ENCODE results near the gene EVA1A.

EVA1A gene

GRCh38 chr2:75589391-75590105 is 28.8 kb upstream of the EVA1A start:
- no peak for DNase-seq

DNA sequence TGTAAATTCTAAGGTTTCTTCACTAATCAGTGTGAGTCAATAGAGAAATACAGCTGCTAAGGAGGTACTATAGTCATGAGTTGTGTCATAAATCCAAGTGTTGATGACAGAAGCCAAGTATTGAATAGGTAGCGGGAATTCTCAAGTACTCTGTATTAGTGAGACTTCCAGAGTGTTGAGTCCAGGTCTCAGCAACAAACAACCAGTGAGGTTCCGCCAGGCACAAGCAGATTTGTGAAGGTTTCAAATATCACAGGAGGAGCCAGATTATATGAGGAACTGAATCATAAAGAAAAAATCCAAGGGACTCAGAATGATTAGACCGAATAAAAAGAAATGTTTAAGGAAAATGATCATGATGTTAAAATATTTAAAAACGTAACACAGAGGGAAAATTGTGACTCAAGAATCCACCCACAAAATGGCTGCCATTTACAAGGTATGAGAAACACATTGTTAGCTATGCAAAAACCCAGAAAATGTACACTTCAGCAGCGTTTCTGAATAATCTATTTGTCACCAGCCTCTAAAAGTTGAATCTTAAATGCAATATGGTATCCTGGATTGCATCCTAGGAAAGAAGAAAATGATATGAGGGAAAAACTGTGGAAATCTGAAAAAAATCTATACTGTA is 27.3 kb upstream of the EVA1A start:
- DNase-seq, result no peak

GRCh38 chr2:75586971-75587370 is 26.2 kb upstream of the EVA1A start:
- no peak for DNase-seq

- DNase-seq, result no peak
Observed at GRCh38 chr2:75582840-75583239, 22.1 kb upstream of the EVA1A start.

DNA sequence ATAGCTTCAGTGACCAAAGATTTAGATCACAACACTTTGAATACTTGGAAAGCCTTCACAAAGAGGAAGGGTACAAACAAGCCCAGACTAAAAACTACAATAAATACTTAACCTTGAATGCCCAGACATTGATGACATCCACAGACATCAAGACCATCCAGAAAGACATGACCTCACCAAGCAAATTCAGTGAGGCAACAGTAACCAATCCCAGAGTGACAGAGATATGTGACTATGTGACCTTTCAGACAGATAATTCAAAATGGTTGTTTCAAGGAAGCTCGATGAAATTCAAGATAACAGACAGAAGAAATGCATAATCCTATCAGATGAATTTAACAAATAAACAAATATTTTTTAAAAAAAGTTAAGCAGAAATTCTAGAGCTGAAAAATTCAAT is 19.9 kb upstream of the EVA1A start:
- no peak for DNase-seq

DNA sequence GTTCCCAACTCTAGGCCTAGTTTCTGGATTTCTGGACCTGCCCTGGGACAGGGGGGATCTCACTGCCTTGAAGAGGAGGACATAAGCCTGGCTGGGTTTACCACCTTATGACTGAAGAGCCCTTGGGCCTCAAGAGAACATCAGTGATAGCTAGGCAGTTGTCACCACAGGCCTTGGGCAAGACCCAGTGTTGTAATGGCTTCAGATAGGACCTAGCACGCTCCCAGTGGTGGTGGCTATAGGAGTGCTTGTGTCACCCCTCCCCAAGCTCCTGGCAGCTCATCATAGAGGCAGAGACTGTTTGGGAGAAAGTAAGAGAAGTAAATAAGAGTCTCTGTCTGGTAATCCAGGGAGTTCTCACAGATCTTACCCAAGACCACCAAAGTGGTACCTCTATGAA is 19.4 kb upstream of the EVA1A start:
- no peak for DNase-seq

DNA sequence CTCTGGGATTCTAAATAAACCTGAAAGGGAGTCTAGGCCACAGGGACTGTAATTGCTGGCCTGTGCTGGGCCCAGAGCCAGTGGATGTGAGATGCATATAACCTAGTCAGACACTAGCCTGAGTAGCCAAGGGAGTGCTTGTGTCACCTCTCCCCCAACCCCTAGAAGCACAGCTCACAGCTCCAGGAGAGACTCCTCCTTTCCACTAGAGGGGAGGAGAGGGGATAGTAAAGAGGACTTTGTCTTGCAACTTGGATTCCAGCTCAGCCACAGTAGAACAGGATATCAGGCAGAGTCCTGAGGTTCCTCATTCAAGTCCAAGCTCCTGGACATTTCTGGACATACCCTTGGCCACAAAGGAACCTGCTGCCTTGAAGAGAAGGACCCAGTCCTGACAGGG is 18.4 kb upstream of the EVA1A start:
- DNase-seq, result no peak

DNA sequence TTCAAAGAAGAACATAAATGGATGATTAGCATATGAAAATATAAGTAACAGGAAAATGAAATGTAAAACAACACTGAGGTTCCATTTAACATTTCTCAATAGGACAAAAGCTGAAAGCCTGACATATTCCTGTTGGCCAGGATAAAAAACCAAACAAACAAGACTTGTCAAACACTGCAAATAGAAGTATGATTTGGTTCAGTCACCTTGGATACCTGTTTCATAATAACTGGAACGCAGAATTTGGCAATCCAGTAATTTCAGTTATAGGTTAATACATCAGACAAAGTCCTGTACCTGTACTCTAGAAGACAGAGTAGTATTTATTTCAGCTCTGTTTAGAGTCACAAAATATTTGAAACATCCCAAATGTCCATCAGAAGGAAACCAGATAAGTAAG is 16.5 kb upstream of the EVA1A start:
- DNase-seq, result no peak

- no peak for DNase-seq
Observed at GRCh38 chr2:75574106-75574505, 13.4 kb upstream of the EVA1A start.

DNA sequence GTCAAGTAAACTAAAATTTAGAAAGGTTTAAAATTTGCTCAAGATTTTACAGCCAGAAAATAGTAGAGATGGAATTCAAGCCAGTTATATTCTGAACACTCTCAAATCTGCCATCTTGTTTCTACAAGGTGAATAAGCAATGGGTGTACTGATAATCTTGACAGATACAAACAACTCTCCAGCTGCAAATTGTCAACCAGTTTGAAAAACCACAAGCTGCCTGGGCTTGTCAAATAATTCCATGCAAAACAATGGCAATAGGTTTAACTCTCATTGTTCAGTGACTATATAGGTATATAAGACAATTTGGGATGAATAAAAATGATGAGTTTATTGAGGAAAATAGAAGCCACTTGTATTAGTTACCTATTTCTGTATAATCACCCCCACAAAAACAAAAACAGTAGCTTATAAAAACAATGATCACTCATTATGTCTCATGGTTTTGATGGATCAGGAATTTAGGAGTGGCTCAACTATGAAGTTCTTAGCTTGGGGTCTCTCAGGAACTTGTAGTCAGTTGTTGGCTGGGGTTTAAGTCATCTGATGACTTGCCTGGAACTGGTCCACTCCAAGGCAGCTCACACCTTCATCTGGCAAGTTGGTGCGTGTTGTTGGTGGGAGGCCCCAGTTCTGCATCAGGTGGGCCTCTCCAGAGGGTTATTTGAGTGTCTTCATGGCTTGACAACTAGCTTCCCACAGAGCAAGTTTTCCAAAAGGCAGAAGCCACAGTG is 12.6 kb upstream of the EVA1A start:
- no peak for DNase-seq

DNA sequence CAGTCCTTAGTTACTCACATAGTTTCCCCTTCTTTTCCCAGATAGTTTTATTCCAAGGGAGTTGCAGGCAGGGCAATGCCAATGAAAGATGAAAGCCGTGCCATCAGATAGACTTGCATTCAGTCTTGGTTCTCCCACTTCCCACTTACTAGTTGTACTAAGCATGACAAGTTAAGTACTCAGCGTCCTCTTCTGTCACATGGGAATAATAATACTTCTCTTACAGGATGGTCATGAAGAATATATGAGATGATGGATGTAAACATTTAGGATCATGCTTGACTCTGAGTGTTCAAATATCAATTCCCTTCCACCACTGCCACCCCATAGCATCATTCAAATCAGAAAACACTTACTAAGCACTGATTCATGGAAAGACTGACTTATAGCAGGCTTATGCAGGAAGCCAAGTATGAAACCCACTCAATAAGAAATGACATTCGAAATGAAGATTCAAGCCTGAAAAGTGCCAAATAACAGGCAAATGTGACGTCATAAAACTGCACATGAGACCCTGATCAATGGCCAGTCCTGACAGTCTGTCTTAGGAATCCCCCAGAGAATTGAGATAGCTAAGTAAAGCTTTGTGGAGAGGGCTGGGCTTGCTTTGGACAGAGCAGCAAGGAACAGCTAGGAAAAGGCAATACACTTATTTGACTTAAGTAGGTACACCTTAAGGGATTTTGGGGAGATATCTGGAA is 11.1 kb upstream of the EVA1A start:
- no peak for DNase-seq

- no peak for DNase-seq
Observed at GRCh38 chr2:75570948-75571729, 10.4 kb upstream of the EVA1A start.

DNA sequence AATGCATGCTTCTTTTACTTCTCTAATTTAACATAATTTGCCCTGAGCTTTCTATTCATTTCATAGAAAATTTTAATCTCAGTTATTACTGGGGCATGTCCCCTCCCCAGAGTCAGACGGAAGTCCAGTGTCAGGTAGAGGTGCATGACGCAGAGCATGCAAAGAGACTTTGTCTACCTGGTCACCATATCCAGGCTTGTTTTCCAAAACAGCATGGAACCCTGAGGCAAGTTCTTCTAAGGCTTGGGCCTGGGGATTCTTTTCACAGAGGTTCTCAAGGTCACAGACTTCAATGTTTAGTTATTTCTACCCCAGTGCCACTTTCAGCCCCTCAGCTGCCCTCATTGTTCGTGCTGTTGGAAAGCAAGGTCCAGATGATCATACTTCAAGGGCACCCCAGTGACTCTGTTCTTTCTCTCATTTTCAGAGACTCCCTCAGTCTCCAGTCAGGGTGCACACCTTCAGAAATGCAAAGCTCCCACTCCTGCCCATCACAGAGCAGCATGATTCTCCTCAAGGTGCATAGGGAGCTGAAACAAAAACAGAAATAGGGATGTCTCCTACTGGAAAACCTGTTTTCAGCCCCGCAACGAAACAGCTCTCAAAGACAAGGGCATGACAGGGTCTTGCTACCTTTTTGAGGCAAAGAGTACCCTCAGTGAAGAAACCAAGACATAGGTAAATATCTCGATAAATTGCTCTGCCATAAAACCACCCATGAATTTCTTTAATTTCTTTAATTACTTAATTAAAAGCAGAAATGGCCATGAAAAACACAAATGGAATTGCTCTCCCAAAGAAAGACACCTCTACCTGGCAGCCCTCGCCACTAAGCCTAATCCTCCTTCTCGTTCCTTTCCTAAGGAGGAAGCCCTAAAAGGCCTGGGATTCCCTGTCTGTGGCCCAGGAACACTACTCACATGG is 9.5 kb upstream of the EVA1A start:
- DNase-seq, result no peak

GRCh38 chr2:75569546-75569945 is 8.8 kb upstream of the EVA1A start:
- DNase-seq, result no peak

- DNase-seq, result no peak
Observed at GRCh38 chr2:75568174-75568573, 7.4 kb upstream of the EVA1A start.

DNA sequence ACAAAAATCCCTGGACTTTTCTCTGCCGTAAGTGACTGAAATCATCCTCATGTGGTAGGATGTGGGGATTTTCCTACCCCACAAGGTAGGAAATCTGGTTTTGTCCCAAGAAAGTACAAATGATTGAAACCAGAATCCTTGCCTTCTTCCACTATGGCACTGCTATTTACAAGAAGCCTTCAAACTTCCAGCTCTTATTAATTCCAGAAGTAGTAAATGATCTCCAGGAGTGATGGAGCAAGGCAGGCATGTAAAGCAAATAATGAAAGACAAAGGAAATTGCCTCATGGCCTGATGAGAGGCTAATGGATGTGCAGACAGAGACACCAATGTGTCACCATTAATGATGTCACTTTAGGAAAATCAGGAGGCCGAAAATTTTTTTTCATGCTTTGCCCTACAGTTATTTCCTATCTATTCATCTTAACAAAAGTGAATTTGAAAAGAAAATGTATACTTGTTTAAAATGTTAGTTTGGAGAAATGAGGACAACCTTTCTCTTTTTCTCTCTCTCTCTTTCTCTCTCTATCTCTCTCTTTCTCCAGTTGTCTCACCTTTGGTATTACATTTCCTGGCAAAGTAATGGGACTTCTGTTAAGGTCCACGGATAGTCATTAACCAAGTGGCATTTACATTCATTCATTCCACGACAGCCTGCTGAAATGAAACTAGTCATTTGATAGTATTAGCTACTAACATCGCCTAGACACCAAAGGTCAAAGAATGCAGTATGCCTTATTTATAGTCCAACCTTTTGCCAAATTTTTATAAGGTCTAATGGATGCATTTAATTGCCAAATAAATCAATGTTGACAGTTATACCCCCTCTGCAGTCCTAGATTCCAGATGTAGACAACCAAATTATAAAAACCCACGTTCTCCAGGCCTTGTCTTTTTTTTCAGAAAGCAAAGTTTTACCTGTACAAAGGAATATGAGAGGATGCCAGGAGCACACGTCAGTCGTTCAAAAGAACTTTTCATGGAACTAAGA is 5.0 kb upstream of the EVA1A start:
- no peak for DNase-seq

DNA sequence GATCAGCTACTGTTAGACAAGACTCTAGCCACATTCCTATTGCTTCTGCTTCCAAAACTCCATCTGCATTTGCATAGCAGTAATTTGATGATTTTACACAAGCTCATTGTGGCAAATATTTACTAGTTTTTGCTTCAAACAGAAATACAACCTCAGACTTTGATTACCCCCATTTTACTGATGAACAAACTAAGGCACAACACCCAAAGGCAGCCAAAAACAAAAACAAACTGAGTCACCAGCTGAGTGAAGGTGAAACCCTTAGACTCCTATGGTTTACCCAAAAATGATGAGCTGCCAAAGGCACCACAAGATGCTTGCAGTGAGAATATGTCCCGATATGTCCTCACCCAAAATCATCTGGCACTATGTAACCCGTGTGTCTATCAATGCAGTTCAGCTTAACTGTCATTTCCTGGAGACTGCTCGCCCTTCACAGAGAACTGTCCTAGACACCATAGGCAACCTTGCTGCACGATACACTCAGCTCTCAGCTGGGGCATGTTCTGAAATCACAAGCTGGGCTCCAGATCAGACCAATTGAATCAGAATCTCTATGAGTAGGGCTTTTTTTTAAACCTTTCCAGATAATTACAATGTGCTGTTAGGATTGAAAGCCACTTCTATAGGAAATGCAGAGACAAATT is 4.1 kb upstream of the EVA1A start:
- no peak for DNase-seq

DNA sequence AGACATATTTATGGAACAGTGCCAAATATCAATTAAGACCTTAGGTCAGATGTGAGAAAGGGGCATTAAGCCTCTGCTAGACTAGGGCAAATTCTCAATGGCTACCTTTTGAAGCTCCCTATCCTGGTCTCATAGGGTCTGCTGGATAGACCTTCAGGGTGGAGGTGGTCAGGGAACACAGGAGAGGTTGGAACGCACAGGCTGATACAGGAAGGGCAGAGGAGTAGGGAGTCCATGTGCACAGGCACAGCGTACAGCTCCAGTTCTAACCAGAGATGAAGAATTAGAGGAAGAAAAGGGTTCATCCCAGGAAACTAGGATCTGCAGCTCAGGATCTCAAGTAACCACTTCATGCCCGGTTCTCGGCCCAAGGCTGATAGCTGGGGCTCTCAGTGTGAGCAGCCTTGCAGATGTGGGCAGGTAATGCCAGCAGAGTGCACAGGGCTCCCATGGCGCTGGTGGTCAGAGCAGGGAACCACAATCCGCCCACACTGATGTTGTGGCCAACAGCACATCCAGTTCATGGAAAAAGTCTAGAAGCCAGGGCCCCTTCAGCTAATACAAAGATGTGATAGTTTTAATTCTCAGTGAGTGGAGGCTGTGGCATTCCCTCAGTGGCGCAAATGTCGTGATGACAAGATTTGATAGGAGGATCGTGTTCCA is 3.4 kb upstream of the EVA1A start:
- no peak for DNase-seq

- DNase-seq, result no peak
Observed at GRCh38 chr2:75563591-75563990, 2.9 kb upstream of the EVA1A start.
